ENCODE measurements around the gene ACO2.

DNA sequence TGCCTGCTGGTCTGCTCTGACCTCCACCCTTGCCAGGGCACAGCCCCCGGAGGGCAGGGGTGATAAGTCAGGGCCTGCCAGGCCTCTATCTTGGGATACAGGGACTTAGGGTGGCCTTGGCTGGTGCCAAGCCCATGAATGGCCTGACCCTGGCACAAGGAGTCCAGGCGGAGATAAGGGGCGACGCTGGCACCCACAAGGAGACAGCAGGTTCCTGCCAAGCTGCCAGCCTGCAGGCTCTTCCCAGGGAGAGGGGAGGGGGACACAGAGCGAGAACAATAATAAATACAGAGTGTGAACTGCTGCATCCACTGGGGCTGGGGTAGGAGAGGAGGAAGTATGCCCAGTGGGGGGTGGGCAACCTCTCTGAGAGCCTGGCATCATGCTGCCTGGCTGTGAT, 92.9 kb downstream of the ACO2 start:
- TF ChIP-seq POLR2A (IDR thresholded peaks at IDR 0.05; ENCODE audit: low read length) (no peak), GATA1 (IDR thresholded peaks at IDR 0.05; ENCODE audit: low read depth, low read length) (no peak)
